T-helper 22 cell (primary cell): ENCODE results near the gene COPE.

ENCODE experiments used
- DNase-seq: peaks from one replicate; pipeline ENCODE4 v3.0.0-alpha.2; 2020; ENCODE audit warnings: low read depth

The COPE gene

GRCh38 chr19:18851673-18852325 lies 67.4 kb downstream of the COPE start:
- DNase-seq: no peak

DNA sequence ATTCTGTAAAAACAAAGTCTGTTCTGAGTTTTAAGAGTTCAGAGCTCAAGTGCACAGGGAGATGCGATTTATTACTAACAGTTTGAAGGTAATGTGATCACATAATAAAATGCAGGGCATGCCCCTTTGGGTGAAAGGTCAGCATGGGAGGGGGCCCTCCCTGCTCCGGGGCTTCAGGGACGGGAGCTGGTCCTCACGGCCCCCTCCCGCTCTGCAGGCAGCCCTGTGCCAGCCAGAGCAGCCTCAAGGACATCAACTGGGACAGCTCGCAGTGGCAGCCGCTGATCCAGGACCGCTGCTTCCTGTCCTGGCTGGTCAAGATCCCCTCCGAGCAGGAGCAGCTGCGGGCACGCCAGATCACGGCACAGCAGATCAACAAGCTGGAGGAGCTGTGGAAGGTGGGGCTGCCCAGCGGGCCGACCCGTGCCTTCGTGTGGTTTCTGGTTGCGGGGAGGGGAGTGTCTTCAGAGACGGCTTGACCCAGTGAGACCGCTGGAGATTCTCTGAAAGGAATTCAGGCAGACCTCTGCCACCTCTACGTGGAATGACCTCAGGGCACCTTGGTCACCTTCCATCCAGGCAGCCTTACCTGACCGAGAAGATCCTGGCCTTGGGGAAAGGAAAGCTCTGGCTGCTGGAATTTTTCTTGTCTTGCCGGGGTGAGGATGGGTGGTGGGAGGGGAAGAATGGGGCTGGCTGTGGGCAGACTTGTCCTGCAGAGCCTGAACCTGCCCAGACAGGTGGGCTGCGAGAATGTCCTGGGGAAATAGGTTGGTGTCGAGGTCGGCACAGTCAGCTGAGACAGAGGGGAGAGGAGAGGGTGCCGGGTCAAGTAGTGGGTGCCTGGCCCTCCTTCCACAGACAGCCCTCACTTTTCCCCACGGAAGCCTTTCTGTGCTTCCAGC lies 68.5 kb downstream of the COPE start:
- no peak for DNase-seq

- no peak for DNase-seq
Observed at GRCh38 chr19:18849838-18850400, 69.3 kb downstream of the COPE start.
